ENCODE measurements around the gene POLR3B. TPM values are rescaled to one million over a fixed set of nuclear protein-coding genes. Genes with fewer than 3 reads are reported as not detected.

The POLR3B gene
- total RNA-seq, 2 donors from 2014 or later: 3.0 to 8.7 TPM

- ATAC-seq (replicated peaks): no peak
- Mint-ChIP-seq H3K9me3 (peaks cover 11% of the 10 kb centered on the region), H3K27me3 (peaks cover 22% of the 10 kb centered on the region), H3K36me3 (ENCODE audit: low read depth) (no peaks in the 10 kb centered on the region), H3K4me3 (no peak overlapping the region), H3K4me1 (no peaks in the 10 kb centered on the region), H3K27ac (no peak overlapping the region)
Observed at GRCh38 chr12:106552228-106552627, 194.7 kb downstream of the POLR3B start.

Other genes starting within 250 kb of the POLR3B start
- not detected for gene NUAK1, start 218.8 kb upstream of the POLR3B start, total RNA-seq
- 1 to 10 TPM; 3.6 to 3.8 TPM for gene CKAP4, start 109.7 kb upstream of the POLR3B start, total RNA-seq
- gene TCP11L2, start 55.0 kb upstream of the POLR3B start, total RNA-seq: 10 to 100 TPM in 1 of 2 donors, 1 to 10 TPM in 1; 9.6 to 22.4 TPM
- not detected for gene RFX4, start 225.3 kb downstream of the POLR3B start, total RNA-seq